H1 (cell line): ENCODE data around the gene HDAC3. TPM values are rescaled to one million over a fixed set of nuclear protein-coding genes. Genes with fewer than 3 reads are reported as not detected.

Experiments
- ASH2L ChIP-seq: fragments of 200-600, 300-600 bp; sonication (generic); IDR thresholded peaks from one replicate; pipeline ENCODE4 v1.7.1; 2017; ENCODE audit warnings: low read length
- ATF2 ChIP-seq: IDR thresholded peaks from 2 replicates; pipeline ENCODE4 v1.6.1; 2012; ENCODE audit warnings: low read length, inconsistent platforms
- CTCF ChIP-seq, 3 experiments: IDR thresholded peaks; 1 replicate in 2 of 3; 2 replicates in 1 of 3; pipeline versions ENCODE4 v1.5.1 to v1.6.1; 2011; ENCODE audit warnings: low read length in 3 of 3, mild to moderate bottlenecking in 3 of 3, inconsistent platforms in 2 of 3, low read depth in 1 of 3, moderate library complexity in 1 of 3; ENCODE audit not compliant: insufficient read depth in 1 of 3; ENCODE audit errors: control extremely low read depth in 1 of 3
- GABPA ChIP-seq: IDR thresholded peaks from 2 replicates; pipeline ENCODE4 v1.6.1; 2011; ENCODE audit warnings: mild to moderate bottlenecking, low read length, moderate library complexity, borderline replicate concordance; ENCODE audit not compliant: insufficient read depth
- GTF2F1 ChIP-seq: IDR thresholded peaks from 2 replicates; pipeline ENCODE4 v1.6.1; 2012; ENCODE audit warnings: low read depth, low read length, improper control_type of control experiment, borderline replicate concordance
- KDM1A ChIP-seq: fragments of 200-600, 300-600 bp; sonication (generic); IDR thresholded peaks from 2 replicates; pipeline ENCODE4 v1.7.1; 2016; ENCODE audit warnings: mild to moderate bottlenecking, low read length, borderline replicate concordance
- KDM4A ChIP-seq: IDR thresholded peaks from one replicate; pipeline ENCODE4 v1.7.1; 2012; ENCODE audit warnings: low read depth, mild to moderate bottlenecking, moderate library complexity, low read length, inconsistent platforms; ENCODE audit not compliant: severe bottlenecking
- RXRA ChIP-seq: IDR thresholded peaks from 2 replicates; pipeline ENCODE4 v1.6.1; 2011; ENCODE audit warnings: low read depth, mild to moderate bottlenecking, low read length, moderate library complexity; ENCODE audit not compliant: insufficient read depth
- SIX5 ChIP-seq: IDR thresholded peaks from 2 replicates; pipeline ENCODE4 v1.6.1; 2011; ENCODE audit warnings: mild to moderate bottlenecking, low read depth, low read length
- SP1 ChIP-seq: IDR thresholded peaks from 2 replicates; pipeline ENCODE4 v1.6.1; 2011; ENCODE audit warnings: low read depth, low read length
- polyA plus RNA-seq, 7 experiments: library from polyadenylated mRNA; depleted of rRNA in 3 of 7; stranded (reverse) in 5 of 7; unstranded in 2 of 7; fragments of >200 nt in 5 of 7; fragments of 200-250 nt in 2 of 7; gene quantifications; 1 replicate in 5 of 7; 2 replicates in 1 of 7; 4 replicates in 1 of 7; pipeline versions ENCODE4 v1.2.1 to v1.2.3, GENCODE V29; 2011 to 2013; ENCODE audit warnings: missing spikeins in 2 of 7, mixed read lengths in 2 of 7
- total RNA-seq: library from RNA; stranded (reverse); fragmentation: NEBNext Ultra II Directional; extraction: Animal tissue kit (Norgen Biotek cat#: 25700); gene quantifications from 2 replicates; pipeline ENCODE4 v1.2.1, GENCODE V29; 2021
- TF ChIP-seq, protein P1 (sequence below): IDR thresholded peaks from 2 replicates; pipeline ENCODE4 v1.6.1; 2011; ENCODE audit warnings: low read length, improper control_type of control experiment

The HDAC3 gene
- total and polyA plus RNA-seq, 2 of the 8 experiments (the other 6 are each of a cell fraction or from before 2014, with no cell fraction given): 99.0 to 120 TPM

GRCh38 chr5:141664733-141665461 lies 28.2 kb upstream of the HDAC3 start (continued):
- no peak for TF ChIP-seq ATF2
- TF ChIP-seq SIX5: no peak
- no peak for TF ChIP-seq GABPA
- peak; percentile 91 to 96 (median 91) for TF ChIP-seq CTCF (IDR thresholded peaks at IDR 0.05; ENCODE audit: control extremely low read depth in 1 of 3, insufficient read depth in 1 of 3, low read depth in 1 of 3, low read length in 3 of 3)
- TF ChIP-seq ASH2L: no peak
- TF ChIP-seq RXRA: no peak
- TF ChIP-seq GTF2F1: no peak
- no peak for TF ChIP-seq SP1
- 0 out of 2 replicates have a peak, but pooled peaks have one; percentile 31 for TF ChIP-seq KDM1A
- TF ChIP-seq KDM4A: no peak
- TF ChIP-seq, protein P1, sequence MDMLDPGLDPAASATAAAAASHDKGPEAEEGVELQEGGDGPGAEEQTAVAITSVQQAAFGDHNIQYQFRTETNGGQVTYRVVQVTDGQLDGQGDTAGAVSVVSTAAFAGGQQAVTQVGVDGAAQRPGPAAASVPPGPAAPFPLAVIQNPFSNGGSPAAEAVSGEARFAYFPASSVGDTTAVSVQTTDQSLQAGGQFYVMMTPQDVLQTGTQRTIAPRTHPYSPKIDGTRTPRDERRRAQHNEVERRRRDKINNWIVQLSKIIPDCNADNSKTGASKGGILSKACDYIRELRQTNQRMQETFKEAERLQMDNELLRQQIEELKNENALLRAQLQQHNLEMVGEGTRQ: no peak
